Measurements from ENCODE around the gene SETD5. TPM values are rescaled to one million over a fixed set of nuclear protein-coding genes. Genes with fewer than 3 reads are reported as not detected.

The SETD5 gene
- total and polyA plus RNA-seq, 10 donors: 9.7 to 159 (median 118) TPM

DNA sequence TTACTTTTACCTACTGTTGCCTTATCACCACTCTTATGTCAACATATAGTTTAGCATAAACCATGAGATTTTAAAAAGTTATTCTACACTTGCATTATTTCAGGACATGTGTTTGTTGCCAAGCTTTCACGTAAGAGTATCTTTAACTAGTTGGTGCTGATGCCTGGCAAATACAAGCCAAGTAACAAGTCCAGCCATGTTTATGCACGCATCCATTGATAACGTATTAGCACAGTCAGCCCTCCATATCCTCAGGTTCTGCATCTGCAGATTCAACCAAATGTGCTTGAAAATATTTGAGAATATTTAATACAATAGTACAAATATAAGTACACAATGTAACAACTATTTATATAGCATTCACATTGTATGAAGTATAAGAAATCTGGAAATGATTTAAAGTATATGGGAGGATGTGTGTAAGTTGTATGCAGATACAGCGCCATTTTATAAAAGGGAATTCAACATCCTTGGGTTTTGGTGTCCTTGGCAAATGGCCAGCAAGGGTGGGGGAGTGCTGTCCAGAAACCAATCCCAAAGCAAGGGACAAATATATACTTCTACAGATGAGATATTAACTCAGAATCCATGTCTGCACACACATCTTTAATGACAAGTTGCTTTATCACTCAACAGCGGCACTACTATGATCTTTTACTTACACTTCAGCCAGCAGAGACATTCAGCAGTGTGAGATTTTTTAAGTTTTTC, 8.7 kb upstream of the SETD5 start:
- H3K27me3 ChIP-seq (replicated peaks in 1 of 7): no peaks in the 10 kb centered on the region
- no peaks in the 10 kb centered on the region for H3K9me3 ChIP-seq
- DNase-seq: no peak
- 90 to 97% (median 93%) methylated on average over 5 of the region's 5 CpGs for WGBS, 5 donors
- H3K4me3 ChIP-seq: no peak overlapping the region
- H3K27ac ChIP-seq: no peak overlapping the region
- TF ChIP-seq POLR2A (IDR thresholded peaks at IDR 0.05): no peak
- no peak for TF ChIP-seq POLR2AphosphoS5 (IDR thresholded peaks at IDR 0.05)
- TF ChIP-seq, protein P1, sequence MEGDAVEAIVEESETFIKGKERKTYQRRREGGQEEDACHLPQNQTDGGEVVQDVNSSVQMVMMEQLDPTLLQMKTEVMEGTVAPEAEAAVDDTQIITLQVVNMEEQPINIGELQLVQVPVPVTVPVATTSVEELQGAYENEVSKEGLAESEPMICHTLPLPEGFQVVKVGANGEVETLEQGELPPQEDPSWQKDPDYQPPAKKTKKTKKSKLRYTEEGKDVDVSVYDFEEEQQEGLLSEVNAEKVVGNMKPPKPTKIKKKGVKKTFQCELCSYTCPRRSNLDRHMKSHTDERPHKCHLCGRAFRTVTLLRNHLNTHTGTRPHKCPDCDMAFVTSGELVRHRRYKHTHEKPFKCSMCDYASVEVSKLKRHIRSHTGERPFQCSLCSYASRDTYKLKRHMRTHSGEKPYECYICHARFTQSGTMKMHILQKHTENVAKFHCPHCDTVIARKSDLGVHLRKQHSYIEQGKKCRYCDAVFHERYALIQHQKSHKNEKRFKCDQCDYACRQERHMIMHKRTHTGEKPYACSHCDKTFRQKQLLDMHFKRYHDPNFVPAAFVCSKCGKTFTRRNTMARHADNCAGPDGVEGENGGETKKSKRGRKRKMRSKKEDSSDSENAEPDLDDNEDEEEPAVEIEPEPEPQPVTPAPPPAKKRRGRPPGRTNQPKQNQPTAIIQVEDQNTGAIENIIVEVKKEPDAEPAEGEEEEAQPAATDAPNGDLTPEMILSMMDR (IDR thresholded peaks at IDR 0.05 in 8 of 11, conservative IDR thresholded peaks at IDR 0.05 in 3 of 11): no peak
- peaks cover 5 to 99% (median 81%) of the 10 kb centered on the region in 6 donors for H3K36me3 ChIP-seq
- intact Hi-C loops (cut with DNase I; ENCODE audit: low total_unique reads): no loop called here
- H3K4me1 ChIP-seq: peaks cover 15 to 82% (median 33%) of the 10 kb centered on the region in 6 donors

DNA sequence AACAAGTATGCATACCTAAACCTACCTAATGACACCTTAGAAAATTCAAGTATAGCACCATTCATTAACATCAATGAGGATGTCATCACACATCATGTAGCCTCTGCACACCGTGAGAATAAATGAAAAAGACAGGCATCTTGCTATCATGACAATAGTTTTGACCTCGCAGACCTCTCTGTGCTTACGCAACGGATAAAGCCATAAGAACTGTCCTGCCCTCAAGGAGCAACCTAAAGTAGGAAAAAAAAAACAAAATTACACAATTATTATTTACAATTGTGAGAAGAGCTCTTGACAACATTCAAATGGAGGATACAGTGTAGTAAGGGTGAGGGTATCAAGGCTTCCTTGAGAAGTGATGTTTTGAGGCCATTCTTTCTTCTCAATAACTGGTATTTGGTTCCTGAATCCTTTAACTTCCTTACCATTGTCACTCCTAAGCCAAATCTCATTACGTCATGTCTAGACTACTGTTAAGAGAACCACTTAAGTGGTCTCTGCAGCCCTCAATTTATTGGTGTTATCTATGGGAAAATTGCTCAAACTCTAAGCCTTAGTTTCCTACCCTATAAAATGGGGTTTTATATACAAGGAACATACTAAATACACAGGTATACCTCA, 7.0 kb upstream of the SETD5 start:
- intact Hi-C loops (cut with DNase I; ENCODE audit: low total_unique reads): no loop called here
- 80 to 89% (median 87%) methylated on average over 5 of the region's 5 CpGs for WGBS, 5 donors
- Histone ChIP-seq H3K4me1 (peaks cover 31 to 90% (median 49%) of the 10 kb centered on the region in 6 donors), H3K27me3 (replicated peaks in 1 of 7) (no peaks in the 10 kb centered on the region), H3K4me3 (no peak overlapping the region), H3K27ac (peak overlapping the region in 3 of 8 donors; percentile 31 to 59 (median 48)), H3K9me3 (no peaks in the 10 kb centered on the region), H3K36me3 (peaks cover 5 to 99% (median 70%) of the 10 kb centered on the region in 6 donors)
- no peak for DNase-seq
- TF ChIP-seq POLR2A (IDR thresholded peaks at IDR 0.05) (no peak), POLR2AphosphoS5 (IDR thresholded peaks at IDR 0.05) (no peak)
- TF ChIP-seq, protein P1 (IDR thresholded peaks at IDR 0.05 in 8 of 11, conservative IDR thresholded peaks at IDR 0.05 in 3 of 11): no peak

DNA sequence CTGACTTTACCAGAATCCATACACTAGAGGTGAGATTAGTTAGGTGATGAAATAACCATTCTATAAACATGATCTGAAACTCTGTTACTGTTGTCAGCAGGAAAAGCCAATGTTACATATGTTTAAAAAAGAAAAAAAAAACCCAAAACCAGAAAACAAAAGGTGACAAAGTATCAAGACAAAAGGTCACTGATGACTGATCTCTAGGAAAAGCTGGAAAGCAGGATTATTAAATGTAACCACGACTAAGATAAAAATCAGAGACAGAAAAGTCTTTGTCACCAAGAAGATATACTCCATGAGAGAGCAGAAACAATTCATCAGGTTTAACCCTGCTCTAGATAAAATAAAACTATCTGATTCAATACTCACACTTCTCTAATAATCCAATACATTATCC, 5.4 kb upstream of the SETD5 start:
- intact Hi-C loops (cut with DNase I; ENCODE audit: low total_unique reads): no loop called here
- Histone ChIP-seq H3K9me3 (no peaks in the 10 kb centered on the region), H3K36me3 (peaks cover 5 to 82% (median 58%) of the 10 kb centered on the region in 6 donors), H3K27ac (peak overlapping the region in 3 of 8 donors; percentile 31 to 59 (median 48)), H3K27me3 (replicated peaks in 1 of 7) (no peaks in the 10 kb centered on the region), H3K4me3 (no peak overlapping the region), H3K4me1 (peaks cover 35 to 82% (median 55%) of the 10 kb centered on the region in 6 donors)
- DNase-seq: no peak
- WGBS, 5 donors: 20 to 39% (median 24%) methylated on average over 1 of the region's 1 CpG
- no peak for TF ChIP-seq POLR2A (IDR thresholded peaks at IDR 0.05)
- TF ChIP-seq, protein P1 (IDR thresholded peaks at IDR 0.05 in 8 of 11, conservative IDR thresholded peaks at IDR 0.05 in 3 of 11): no peak
- no peak for TF ChIP-seq POLR2AphosphoS5 (IDR thresholded peaks at IDR 0.05)
